Cardiac atrium fibroblast (primary cell): Measurements from ENCODE around the gene PTPN7. TPM values are rescaled to one million over a fixed set of nuclear protein-coding genes. Genes with fewer than 3 reads are reported as not detected.

Source experiments
- total RNA-seq: library from RNA; depleted of rRNA; stranded (reverse); fragments of >200 nt; gene quantifications from 2 replicates; pipeline ENCODE4 v1.2.3, GENCODE V29; 2015

Gene PTPN7
- not detected in 2 replicates for total RNA-seq

DNA sequence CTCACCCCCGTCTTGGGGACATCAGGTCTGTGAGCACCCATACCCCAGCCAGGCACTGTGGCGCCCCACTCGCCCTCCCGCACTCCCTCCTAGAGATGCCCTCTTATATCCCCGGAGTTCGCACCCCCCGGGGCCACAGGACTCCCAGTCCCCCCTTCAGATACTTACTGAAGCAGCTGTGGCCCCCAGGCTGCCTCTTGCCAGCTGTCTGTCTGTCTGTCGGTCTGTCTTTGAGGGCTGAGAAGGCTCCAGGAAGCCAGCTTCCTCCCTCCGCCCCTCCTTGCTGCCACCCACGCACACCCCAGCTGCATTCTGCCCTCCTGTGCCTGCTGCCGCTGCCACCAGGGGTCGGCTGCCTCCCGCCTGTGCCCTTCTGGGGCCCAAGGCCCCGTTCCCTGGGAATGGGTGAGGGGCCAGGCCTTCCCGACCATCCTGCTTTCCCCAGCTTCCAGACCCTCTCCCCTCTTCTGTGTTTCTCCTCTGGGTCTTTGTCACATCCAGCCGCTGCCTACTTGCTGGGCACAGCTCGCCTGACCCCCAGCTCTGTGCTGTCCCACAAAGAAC is at the start of gene PTPN7:
Gene PTPN7 (minus strand): TSS at position 226 of the 564 bp plus-strand sequence. CDS start 1,200 bp downstream, outside the sequence.

DNA sequence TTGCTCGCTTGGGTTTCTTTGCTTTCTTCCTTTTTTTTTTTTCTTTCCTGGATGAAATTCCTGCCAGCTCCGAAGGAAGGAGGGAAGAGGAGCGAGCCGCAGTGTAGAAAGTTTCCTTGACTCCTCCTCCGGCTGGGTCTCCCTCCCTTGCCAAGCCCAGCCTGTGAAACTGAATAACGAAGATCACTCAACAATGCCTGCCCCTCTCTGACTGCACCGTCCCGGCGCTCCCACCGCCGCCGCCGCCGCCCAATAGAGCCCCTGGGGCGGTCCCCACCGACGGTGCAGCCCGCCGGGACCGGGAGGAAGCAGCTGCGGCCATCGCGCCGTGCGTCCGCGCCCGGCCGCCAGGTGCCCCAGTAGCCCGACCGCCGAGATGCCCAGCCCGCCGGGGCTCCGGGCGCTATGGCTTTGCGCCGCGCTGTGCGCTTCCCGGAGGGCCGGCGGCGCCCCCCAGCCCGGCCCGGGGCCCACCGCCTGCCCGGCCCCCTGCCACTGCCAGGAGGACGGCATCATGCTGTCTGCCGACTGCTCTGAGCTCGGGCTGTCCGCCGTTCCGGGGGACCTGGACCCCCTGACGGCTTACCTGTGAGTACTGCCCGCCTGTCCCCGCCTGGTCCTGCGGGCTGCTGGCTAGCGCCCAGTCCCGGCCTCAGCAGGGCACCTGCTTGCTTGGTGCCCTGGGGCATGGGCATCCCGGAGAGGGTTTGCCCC is 33.4 kb upstream of the PTPN7 start, which contains the start of gene LGR6:
Gene LGR6 (plus strand): TSS at position 186 of the 714 bp plus-strand sequence. CDS start 191 bp downstream, at position 377.

DNA sequence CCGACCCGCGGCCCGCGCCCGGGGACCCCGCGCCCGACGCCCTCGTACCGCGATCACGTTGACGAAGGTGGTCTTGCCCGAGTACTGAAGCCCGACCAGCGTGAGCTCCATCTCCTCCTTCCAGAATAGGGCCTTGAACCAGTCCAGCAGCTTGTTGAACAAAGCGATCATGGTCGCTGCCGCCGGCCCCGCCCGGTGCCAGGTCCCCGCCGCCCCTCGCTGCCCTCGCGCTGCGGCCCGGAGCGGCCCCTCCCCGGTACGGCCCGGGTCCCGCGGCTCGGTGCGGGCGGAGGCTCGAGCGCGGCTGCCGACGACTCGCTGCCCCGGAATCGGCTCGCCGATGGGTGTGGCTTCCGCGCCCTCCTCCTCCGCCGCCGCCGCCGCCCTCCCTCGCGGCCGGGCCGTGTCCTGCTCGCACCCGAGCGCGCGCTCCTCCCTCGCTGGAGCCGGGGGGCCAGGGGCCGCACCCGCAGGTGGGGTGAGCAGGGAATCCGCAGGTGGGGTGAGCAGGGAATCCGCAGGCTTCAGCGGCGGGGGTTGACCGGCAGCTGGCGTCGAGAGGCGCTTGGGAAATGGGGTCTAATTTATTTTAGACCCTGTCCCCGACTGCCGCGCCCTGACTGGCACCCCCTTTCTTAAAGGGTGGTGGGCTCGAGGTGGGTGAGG is 15.9 kb downstream of the PTPN7 start, which contains the start of gene ARL8A:
Gene ARL8A (minus strand): TSS at position 336 of the 666 bp plus-strand sequence. CDS start 165 bp downstream, at position 171.

DNA sequence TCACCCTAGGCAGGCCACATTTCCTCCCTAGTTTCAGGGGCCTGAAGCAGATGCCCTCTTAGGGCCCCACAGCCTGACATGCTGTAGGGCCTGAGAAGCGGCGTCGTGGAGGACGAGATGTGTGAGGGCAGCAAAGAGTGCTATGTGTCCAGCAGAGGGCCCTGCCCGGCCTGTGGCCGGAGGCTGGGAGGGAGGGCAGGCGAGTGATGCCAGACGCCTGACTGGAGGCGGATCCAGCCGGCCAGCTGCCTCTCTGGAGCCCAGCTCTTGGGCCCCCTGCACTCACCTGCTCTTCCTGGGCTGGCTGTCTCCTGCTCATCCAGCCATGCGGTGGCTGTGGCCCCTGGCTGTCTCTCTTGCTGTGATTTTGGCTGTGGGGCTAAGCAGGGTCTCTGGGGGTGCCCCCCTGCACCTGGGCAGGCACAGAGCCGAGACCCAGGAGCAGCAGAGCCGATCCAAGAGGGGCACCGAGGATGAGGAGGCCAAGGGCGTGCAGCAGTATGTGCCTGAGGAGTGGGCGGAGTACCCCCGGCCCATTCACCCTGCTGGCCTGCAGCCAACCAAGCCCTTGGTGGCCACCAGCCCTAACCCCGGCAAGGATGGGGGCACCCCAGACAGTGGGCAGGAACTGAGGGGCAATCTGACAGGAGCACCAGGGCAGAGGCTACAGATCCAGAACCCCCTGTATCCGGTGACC is 37.6 kb downstream of the PTPN7 start, which contains the start of gene GPR37L1:
Gene GPR37L1 (plus strand): TSS at position 279 of the 697 bp plus-strand sequence. CDS start 47 bp downstream, at position 326.

Other genes starting within 250 kb of the PTPN7 start
- 2.3 and 2.5 TPM in 2 replicates for gene LMOD1, start 214.1 kb downstream of the PTPN7 start, total RNA-seq
- 48.2 and 60.8 TPM in 2 replicates for gene TIMM17A, start 205.1 kb downstream of the PTPN7 start, total RNA-seq
- 52.9 and 70.5 TPM in 2 replicates for gene RNPEP, start 178.0 kb downstream of the PTPN7 start, total RNA-seq
- not detected in 2 replicates for gene ELF3, start 150.0 kb downstream of the PTPN7 start, total RNA-seq
- under 0.01 TPM in 1 of 2 replicates, not detected in the other for gene GPR37L1, start 37.7 kb downstream of the PTPN7 start, total RNA-seq
- 25.6 and 29.8 TPM in 2 replicates for gene ARL8A, start 15.9 kb downstream of the PTPN7 start, total RNA-seq
- gene LGR6, start 33.2 kb upstream of the PTPN7 start, total RNA-seq, result not detected in 2 replicates
- 12.8 and 13.4 TPM in 2 replicates for gene UBE2T, start 181.3 kb upstream of the PTPN7 start, total RNA-seq
- gene PPP1R12B, start 188.1 kb upstream of the PTPN7 start, total RNA-seq, result 1.3 and 7.9 TPM in 2 replicates